Activated CD8-positive, alpha-beta T cell treated with anti-CD3 and anti-CD28 coated beads, Interleukin-2, amount 10 ng/mL, durations not matched to agents 7 days and 5 days (primary cell): ENCODE measurements around the gene MRPL37. TPM values are rescaled to one million over a fixed set of nuclear protein-coding genes. Genes with fewer than 3 reads are reported as not detected.

ENCODE experiments used
- ATAC-seq: fragments of 150-1000 bp; cut with Tn5 transposase; one replicate; pipeline ENCODE4 v1.10.0; 2021; ENCODE audit warnings: moderate library complexity
- CTCF ChIA-PET: fragments of 350-600 bp; sonication (Branson Sonifier 250); formaldehyde crosslinking; loops from one replicate; lab custom pipeline; 2021; ENCODE audit warnings: antibody characterized with exemption; lab: Charles Lee
- POLR2A ChIA-PET: fragments of 350-600 bp; sonication (Branson Sonifier 250); formaldehyde crosslinking; loops from one replicate; lab custom pipeline; 2021; ENCODE audit warnings: antibody characterized with exemption; lab: Charles Lee
- DNase-seq: peaks from one replicate; pipeline ENCODE4 v3.0.0-alpha.2; 2020
- H3K27ac Mint-ChIP-seq: one replicate; pipeline ENCODE4 v1.8.0; 2021; ENCODE audit warnings: mild to moderate bottlenecking, mixed read lengths
- H3K27me3 Mint-ChIP-seq: one replicate; pipeline ENCODE4 v1.8.0; 2021; ENCODE audit warnings: low read depth, mixed read lengths
- H3K36me3 Mint-ChIP-seq: one replicate; pipeline ENCODE4 v1.8.0; 2021; ENCODE audit warnings: low read depth, mixed read lengths
- H3K4me1 Mint-ChIP-seq: one replicate; pipeline ENCODE4 v1.8.0; 2021; ENCODE audit warnings: low read depth, mixed read lengths
- H3K4me3 Mint-ChIP-seq: one replicate; pipeline ENCODE4 v1.8.0; 2021; ENCODE audit warnings: mild to moderate bottlenecking, mixed read lengths
- H3K9me3 Mint-ChIP-seq: one replicate; pipeline ENCODE4 v1.8.0; 2022; ENCODE audit warnings: mixed read lengths; ENCODE audit not compliant: insufficient read depth
- total RNA-seq, 2 experiments: library from RNA; stranded (reverse); gene quantifications; one replicate each; pipeline ENCODE4 v1.2.3, GENCODE V29; 2021

Gene MRPL37
- total RNA-seq, 2 experiments from 2014 or later, result 115 TPM

DNA sequence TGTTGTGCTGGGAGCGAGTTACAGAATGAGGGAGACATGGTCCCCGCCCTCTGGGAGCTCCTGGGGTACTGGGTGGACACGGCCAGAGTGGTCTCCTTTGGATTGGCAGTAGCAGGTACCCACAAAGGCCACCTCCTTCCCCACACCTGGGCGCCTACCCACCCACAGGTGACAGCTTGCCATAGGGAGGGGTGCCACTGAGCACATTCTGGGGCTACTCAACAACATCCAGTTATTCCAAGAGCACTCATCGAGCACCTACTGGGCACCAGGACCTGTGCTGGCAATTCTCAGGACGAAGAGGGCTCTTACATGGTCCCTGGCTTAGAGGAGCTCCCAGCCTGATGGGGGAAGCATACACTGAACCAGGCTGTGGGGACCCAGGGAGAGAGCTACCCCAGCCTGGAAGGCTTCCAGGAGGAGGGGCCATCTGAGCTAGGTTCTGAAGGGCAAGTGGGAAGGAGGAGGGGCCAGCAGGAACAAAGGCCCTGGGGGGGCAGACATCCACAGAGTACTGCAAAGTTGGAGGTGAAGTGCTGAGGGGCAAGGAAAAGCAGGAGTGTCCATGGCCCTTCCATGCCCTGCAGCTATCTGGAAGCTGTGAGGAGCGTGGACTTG is 22.0 kb downstream of the MRPL37 start:
- Mint-ChIP-seq H3K27me3 (no peaks in the 10 kb centered on the region), H3K4me3 (no peak overlapping the region), H3K27ac (peak overlapping the region; percentile 69), H3K9me3 (no peaks in the 10 kb centered on the region), H3K4me1 (peaks cover 9% of the 10 kb centered on the region), H3K36me3 (peaks cover 46% of the 10 kb centered on the region)
- ATAC-seq (no peak), DNase-seq (no peak)
- CTCF ChIA-PET, result interaction anchor here (1.8 kb wide), 1 partner anchor 268 kb away, joined by 4 read pairs; no protein-coding TSS in a partner anchor
- POLR2A ChIA-PET, result no interaction called here

DNA sequence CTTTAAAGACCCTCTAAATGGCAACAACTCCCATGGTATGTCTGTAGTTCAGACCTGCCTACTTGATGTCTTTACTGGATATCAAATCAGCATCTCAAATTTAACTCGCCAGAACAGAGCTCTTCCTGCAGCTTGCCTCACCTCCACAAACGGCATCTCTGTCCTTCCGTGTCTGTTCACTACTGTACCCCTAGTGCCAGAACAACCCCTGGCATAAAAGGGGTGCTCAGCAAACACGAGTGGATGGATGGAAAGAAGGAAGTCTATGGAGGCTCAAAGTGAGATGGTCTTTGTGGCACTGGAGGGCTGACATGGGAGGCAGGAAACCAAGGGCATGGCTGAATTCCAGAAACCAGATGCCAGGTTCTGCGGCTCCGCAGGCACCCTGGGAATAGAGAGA is 22.7 kb downstream of the MRPL37 start:
- ChIA-PET CTCF (no interaction called here), POLR2A (no interaction called here)
- peaks cover 44% of the 10 kb centered on the region for H3K36me3 Mint-ChIP-seq
- no peak overlapping the region for H3K4me3 Mint-ChIP-seq
- no peak for ATAC-seq
- DNase-seq, result no peak
- H3K4me1 Mint-ChIP-seq, result peaks cover 9% of the 10 kb centered on the region
- no peaks in the 10 kb centered on the region for H3K9me3 Mint-ChIP-seq
- H3K27ac Mint-ChIP-seq, result peak overlapping the region; percentile 69
- no peaks in the 10 kb centered on the region for H3K27me3 Mint-ChIP-seq

DNA sequence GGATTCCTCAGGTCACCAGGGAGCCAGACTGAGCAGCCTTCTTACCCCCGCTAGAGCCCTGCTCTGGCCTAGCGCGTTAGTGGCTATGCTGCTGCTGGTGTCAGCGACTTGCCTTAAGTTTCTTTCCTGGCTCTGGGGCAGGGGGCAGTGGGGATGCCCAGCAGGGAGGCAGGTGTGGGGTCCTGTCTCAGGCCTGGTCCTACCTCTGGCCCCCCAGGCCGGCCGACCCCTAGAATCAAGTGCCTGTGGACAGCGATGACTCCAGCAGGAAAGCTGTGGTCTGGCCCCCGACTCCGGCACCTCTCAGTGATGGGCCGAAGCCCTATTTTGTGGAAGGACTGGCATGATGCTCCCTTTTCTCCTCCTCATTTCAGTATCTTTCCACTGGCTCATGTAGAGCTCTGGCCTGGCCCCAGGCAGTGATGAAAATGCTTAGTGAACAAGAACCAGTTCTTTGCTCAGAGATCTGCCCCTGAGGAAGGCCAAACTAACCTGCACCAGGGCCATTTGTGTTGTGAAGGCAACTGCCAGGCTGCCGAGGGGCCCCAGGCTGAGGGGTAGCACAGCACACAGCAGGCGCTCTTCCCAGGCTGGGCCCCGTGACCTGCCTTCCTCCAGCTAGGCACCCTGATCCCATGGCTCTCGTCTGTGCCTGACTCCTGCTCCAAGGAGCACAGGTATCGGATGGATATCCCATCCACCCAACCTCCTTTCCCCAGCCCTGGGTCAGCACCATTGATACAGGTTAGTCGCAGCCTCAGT is 23.7 kb downstream of the MRPL37 start:
- Mint-ChIP-seq H3K4me3 (no peak overlapping the region), H3K27ac (no peak overlapping the region), H3K4me1 (peaks cover 13% of the 10 kb centered on the region), H3K36me3 (peaks cover 41% of the 10 kb centered on the region), H3K27me3 (no peaks in the 10 kb centered on the region), H3K9me3 (no peaks in the 10 kb centered on the region)
- ChIA-PET POLR2A (no interaction called here), CTCF (interaction anchor here (1.2 kb wide), 1 partner anchor 266 kb away, joined by 3 read pairs; no protein-coding TSS in a partner anchor)
- DNase-seq, result no peak
- ATAC-seq, result no peak

DNA sequence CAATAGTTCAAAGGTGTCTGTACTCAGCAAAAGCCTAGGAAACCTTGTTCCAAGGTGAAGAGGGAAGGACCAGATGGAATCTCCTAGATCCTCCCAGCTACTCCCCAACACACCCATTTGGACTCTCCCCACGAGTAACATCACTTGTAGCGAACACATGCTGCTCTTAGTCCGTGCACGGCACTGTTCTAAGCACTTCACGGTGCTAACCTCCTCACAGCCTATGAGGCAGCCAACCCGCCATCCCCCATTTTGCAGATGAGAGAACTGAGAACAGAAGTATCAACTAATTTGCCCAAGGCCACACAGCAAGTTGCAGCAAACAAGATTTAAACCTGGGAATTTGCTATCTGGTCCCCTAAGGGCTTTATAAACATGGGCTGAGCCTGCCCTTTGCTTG is 24.3 kb downstream of the MRPL37 start:
- peaks cover 14% of the 10 kb centered on the region for H3K4me1 Mint-ChIP-seq
- peaks cover 39% of the 10 kb centered on the region for H3K36me3 Mint-ChIP-seq
- POLR2A ChIA-PET, result no interaction called here
- H3K27ac Mint-ChIP-seq, result peak overlapping the region; percentile 72
- CTCF ChIA-PET, result interaction anchor here (1.2 kb wide), 1 partner anchor 265 kb away, joined by 3 read pairs; no protein-coding TSS in a partner anchor
- no peaks in the 10 kb centered on the region for H3K9me3 Mint-ChIP-seq
- ATAC-seq, result no peak
- no peaks in the 10 kb centered on the region for H3K27me3 Mint-ChIP-seq
- H3K4me3 Mint-ChIP-seq, result no peak overlapping the region
- DNase-seq, result no peak

DNA sequence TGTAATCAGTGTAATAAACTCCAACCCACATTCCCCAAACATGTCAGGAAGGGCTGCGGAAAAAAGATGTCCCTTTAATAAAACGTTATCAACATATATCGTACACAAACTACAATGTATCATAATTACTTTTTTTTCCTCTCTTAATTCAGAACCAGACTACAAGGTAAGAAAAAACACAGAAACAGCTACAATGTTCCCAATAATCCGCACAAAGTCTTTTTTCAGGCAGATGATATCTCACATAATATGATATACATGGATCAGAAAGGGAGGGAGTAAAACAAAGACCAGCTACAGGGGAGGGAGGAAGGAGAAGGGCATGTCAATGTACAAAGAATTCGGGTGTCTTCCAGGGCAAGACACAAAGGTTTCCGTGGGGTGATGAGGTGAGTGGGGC is 25.4 kb downstream of the MRPL37 start:
- Mint-ChIP-seq H3K9me3 (no peaks in the 10 kb centered on the region), H3K4me1 (peaks cover 24% of the 10 kb centered on the region), H3K27me3 (no peaks in the 10 kb centered on the region), H3K4me3 (no peak overlapping the region), H3K36me3 (peaks cover 36% of the 10 kb centered on the region), H3K27ac (peak overlapping the region; percentile 2)
- ChIA-PET POLR2A (no interaction called here), CTCF (no interaction called here)
- ATAC-seq, result no peak
- no peak for DNase-seq

DNA sequence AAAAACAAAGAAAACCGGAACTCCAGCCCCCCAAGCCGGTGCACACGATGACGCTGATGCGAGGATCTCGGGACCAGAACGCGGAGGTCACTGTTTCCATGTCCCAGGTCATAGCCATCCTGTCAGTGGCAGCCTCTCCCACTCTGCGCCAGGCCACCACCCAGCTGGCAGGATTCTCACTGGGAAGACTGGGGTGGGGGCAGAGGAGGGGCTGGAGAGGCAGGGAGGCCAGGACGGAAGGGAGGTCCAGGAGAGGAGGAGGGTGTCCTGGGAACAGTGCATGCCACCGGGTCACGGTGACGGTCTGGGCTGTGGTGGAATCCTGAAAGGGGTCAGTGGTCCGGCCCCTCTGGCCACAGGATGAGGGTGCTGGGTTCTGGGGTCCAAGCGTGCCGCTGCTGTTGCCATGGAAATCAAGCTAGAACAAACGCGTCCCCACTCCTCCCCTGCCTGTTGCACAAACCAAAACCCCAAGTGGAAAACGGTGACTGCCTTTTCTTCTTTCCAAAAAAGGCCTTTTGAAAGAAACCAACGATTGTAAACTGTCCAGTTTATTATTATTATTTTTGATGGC is 26.1 kb downstream of the MRPL37 start:
- Mint-ChIP-seq H3K36me3 (peaks cover 41% of the 10 kb centered on the region), H3K4me1 (peaks cover 31% of the 10 kb centered on the region), H3K4me3 (no peak overlapping the region), H3K27me3 (no peaks in the 10 kb centered on the region), H3K27ac (no peak overlapping the region), H3K9me3 (no peaks in the 10 kb centered on the region)
- ChIA-PET CTCF (no interaction called here), POLR2A (no interaction called here)
- no peak for ATAC-seq
- DNase-seq, result no peak

DNA sequence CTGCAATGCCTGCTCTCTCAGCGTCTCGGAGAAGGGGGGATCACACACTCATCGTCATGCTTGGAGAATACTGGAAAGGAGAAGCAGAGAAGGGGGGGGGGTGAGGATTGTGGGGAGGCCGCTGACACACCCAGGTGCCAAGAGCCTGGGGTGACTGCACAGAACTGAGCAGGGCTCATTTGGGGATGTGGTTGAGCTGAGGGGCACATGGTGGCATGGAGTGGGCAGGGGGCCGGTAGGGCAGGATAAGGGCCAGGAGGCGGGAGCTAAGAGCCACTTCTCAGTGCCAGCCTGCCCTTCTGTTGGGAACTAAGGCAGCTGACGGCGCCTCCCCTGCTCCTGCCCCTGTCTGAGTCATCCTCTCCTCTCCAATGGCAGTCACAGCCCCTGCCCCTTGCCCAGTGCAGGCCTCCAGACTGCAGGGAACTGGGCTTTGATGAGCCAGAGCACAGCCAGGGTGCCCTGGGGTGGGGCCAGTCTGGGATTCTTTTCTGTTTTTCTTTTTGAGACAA is 27.2 kb downstream of the MRPL37 start:
- Mint-ChIP-seq H3K9me3 (no peaks in the 10 kb centered on the region), H3K4me3 (no peak overlapping the region), H3K36me3 (peaks cover 42% of the 10 kb centered on the region), H3K27me3 (no peaks in the 10 kb centered on the region), H3K27ac (no peak overlapping the region), H3K4me1 (peaks cover 33% of the 10 kb centered on the region)
- CTCF ChIA-PET, result no interaction called here
- POLR2A ChIA-PET, result no interaction called here
- ATAC-seq (no peak), DNase-seq (no peak)

DNA sequence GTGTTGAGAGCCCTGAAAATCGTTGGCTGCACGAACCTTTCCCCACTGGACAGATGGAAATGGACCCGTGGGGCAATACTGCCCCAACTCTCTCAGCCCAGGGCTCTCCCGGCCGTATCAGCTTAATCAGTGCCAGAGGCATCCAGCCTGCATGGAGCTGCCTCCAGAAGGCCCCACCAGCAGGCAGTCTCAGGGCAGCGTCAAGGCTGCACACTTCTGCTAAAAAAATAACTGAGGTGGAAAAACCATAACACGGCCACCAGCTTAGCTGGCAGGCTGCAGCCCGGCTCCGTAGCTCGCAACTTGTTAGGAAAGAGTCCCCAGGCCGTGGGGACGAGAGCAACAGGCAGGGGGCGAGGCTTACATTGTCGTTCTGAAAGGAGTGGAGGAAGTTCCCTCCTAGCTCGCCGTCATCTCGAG is 27.9 kb downstream of the MRPL37 start:
- no peaks in the 10 kb centered on the region for H3K9me3 Mint-ChIP-seq
- H3K27me3 Mint-ChIP-seq, result no peaks in the 10 kb centered on the region
- ChIA-PET CTCF (interaction anchor here (0.8 kb wide), 1 partner anchor 261 kb away, joined by 4 read pairs; no protein-coding TSS in a partner anchor), POLR2A (no interaction called here)
- DNase-seq, result no peak
- peaks cover 42% of the 10 kb centered on the region for H3K36me3 Mint-ChIP-seq
- H3K4me1 Mint-ChIP-seq, result peaks cover 29% of the 10 kb centered on the region
- no peak for ATAC-seq
- peak overlapping the region; percentile 60 for H3K27ac Mint-ChIP-seq
- no peak overlapping the region for H3K4me3 Mint-ChIP-seq

DNA sequence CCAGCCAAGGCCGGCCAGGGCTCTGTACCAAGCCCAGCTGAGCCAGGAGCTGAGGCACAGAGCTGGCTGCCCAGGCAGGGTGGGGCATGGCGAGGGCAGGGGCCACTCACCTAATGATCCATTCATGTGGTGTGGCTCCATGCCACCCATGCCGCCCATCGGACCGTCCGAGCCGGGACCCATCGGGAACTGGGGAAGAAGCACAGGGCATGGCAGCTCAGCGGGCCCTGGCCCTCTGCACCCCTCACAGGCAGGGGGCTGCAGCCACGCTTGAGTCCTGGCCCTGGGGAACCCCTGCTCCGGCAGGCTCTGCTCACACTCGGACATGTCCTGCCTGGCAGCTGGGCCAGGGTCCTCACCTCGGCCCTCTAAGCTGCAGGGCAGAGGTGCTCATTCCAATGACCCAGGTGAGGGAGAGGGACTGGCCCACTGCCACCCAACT is 28.7 kb downstream of the MRPL37 start:
- CTCF ChIA-PET, result no interaction called here
- ATAC-seq (no peak), DNase-seq (no peak)
- H3K27me3 Mint-ChIP-seq, result no peaks in the 10 kb centered on the region
- no peak overlapping the region for H3K27ac Mint-ChIP-seq
- H3K36me3 Mint-ChIP-seq, result peaks cover 41% of the 10 kb centered on the region
- peaks cover 29% of the 10 kb centered on the region for H3K4me1 Mint-ChIP-seq
- no peaks in the 10 kb centered on the region for H3K9me3 Mint-ChIP-seq
- no peak overlapping the region for H3K4me3 Mint-ChIP-seq
- POLR2A ChIA-PET, result no interaction called here

DNA sequence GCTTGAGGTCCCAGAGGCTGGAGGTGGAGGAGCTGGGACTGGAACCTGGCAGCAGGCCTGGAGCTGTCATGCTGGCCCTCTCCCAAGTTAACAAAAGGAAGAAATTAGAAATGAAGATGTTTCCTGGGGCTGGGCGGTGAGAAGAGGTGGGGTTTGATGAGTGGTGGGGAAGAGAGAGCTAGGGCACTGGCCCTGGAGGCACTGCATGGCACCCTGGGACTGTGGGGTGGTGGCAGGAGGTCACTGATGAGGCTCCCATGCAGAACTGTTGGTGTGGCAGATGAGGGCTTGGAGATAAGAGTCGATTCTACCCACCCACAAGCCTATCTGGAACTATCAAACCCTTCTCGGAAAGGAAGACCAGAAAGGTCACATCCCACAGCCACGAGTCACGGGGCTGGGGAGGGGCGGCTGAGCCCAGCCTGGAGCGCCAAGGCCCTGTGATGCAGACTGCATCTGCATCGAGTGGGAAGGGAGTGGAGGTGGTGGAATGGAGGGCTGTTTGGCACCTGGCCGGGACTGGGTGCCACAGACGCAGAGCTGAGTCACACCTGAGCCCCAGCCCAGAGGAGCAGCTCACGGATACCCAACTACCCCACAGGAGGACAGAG is 29.4 kb downstream of the MRPL37 start:
- H3K4me3 Mint-ChIP-seq, result peak overlapping the region; percentile 43
- peak overlapping the region; percentile 74 for H3K27ac Mint-ChIP-seq
- H3K4me1 Mint-ChIP-seq, result peaks cover 30% of the 10 kb centered on the region
- CTCF ChIA-PET, result no interaction called here
- POLR2A ChIA-PET, result interaction anchor here (0.6 kb wide), 1 partner anchor 97 kb away, joined by 3 read pairs; no protein-coding TSS in a partner anchor
- H3K36me3 Mint-ChIP-seq, result peaks cover 38% of the 10 kb centered on the region
- ATAC-seq (peak; percentile 61), DNase-seq (peak; percentile 30)
- H3K27me3 Mint-ChIP-seq, result no peaks in the 10 kb centered on the region
- H3K9me3 Mint-ChIP-seq, result no peaks in the 10 kb centered on the region

DNA sequence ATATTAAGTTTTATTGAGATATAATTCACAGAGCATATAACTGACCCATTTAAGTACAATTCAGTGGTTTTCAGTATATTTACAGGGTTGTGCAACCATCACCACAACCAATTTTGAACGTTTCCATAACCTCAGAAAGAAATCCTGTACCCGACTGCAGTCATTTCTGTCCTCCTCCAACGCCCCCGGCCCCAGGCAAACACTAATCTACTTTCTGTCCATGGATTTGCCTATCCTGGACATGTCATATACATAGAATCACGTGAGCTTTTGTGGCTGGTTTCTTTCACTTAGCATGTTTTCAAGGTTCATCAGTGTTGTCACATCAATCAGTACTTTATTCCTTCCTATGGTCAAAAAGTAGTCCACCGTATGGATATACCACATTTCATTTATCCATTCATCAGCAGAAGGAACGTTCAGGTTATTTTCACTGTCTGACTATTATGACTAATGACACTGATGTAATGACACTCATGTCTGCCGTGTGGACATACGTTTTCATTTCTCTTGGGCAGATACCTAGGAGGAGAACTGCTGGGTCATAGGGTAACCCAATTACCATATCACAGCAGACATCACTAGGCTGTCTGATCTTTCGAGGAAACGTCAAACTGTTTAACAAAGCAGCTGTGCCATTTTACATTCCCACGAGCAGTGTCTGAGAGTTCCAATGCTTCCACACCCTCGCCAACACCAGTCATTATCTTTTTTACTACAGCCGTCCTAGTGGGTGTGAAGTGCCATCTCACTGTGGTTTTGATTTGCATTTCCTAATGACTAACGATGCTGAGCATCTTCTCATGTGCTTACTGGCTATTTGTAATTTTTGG is 30.8 kb downstream of the MRPL37 start:
- Mint-ChIP-seq H3K27ac (peak overlapping the region; percentile 37), H3K9me3 (no peaks in the 10 kb centered on the region), H3K4me3 (peak overlapping the region; percentile 7), H3K36me3 (peaks cover 34% of the 10 kb centered on the region), H3K4me1 (peaks cover 35% of the 10 kb centered on the region), H3K27me3 (no peaks in the 10 kb centered on the region)
- ATAC-seq (no peak), DNase-seq (no peak)
- CTCF ChIA-PET, result no interaction called here
- POLR2A ChIA-PET, result no interaction called here
